Jurkat, Clone E6-1 (cell line): ENCODE results near the gene PGAP1.

Experiments
- DNase-seq: peaks from one replicate; pipeline ENCODE4 v3.0.0-alpha.2; 2011; ENCODE audit warnings: low read depth, low spot score
- H3K4me3 ChIP-seq: 2 replicates; pipeline ENCODE4 v1.5.1; 2011; ENCODE audit warnings: mild to moderate bottlenecking, low read length, control low read depth, moderate library complexity

Gene PGAP1

DNA sequence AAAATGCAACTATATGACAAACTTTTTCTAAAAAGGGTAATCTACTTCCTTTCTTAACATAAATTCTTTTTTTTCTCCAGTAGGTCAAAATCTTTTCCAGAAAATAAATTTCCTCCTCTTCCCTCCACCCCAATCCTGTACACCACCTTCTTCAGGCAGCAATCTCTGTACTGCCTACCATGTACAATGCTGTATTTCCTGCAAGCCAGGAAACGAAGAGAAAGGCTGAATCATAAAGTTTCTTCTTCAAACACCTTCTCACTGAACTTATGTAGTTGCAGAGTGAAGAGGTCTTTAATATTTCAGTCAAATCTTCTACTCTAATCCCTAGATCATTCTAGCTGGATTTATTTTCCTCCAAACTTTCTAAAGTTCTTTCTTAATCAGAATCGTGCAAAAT, 99.2 kb downstream of the PGAP1 start:
- no peak for DNase-seq
- H3K4me3 ChIP-seq, result no peak overlapping the region

DNA sequence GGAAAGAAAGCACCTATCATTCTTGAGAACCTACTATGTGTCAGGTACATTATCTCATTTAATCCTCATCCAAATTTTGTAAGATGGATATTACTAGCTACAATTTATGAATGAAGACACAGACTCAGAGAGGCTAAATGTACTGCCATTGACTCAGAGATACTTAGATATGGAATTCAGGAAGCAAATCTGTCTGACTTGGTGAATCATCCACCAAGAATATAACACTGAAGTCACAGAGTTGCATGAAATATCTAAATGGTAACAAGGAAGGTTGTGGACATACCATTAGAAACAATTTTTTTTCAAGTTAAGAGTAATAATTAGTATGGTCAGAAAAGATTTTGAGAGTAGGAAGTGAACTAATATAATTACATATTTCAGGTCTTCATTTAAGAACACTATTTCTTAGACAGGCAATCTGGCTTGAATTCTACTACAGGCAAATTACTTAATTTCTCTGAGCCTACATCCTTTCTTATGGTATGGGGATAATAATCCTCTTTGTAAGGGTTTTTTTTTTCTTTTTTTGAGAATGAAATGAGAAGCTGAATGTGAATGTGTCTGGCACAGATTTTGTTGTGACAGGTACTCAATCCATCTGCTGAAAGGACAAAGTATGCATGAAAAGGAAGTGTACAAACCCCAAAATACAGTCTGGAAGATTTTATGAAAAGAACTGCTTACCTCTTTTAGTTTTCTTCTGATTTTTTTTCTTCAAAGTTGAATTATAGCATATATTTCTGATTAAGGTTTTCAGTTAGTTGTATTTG, 102.6 kb downstream of the PGAP1 start:
- no peak for DNase-seq
- H3K4me3 ChIP-seq, result no peak overlapping the region

DNA sequence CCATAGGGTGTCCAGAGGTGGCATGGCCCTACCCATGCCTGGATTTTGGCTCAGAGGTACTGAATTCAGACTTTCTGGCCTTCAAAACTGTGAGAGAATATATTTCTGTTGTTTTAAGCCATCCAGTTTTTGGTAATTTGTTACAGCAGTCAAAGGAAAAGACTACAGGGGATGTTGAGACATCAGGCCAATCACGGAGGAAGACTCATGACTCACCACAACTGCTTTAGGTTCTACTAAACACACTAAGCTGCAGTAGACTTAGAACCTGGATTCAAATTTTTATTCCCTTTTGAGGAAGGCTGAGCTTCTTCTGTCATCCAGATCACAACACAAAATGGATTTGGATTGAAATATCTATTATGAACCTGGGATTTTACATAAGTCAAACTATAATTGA, 105.3 kb downstream of the PGAP1 start:
- DNase-seq, result no peak
- no peak overlapping the region for H3K4me3 ChIP-seq

DNA sequence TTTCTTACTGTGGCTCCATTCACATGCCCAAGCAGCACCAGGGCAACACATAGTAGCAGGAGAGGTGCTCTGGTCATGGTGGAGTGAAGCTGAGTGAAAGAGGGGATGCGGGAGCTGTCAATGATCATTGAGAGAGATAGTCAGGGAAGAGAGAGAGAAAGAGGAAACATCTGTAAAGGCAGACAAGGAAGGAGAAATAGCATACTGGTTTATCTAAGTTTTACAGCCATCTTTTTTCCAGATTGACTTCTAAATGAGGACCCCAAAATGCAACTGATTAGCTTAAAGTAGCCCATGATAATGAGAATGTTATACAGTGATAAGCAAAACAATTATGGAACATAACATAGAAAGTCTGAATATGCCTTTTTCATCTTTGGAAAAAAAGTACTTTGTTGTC, 117.2 kb downstream of the PGAP1 start, which contains the start of gene C2orf66:
Gene C2orf66, minus strand, starts transcription at position 96 of the 400 bp plus-strand sequence. Its CDS starts 19 bp downstream, at position 77.
- DNase-seq, result no peak

DNA sequence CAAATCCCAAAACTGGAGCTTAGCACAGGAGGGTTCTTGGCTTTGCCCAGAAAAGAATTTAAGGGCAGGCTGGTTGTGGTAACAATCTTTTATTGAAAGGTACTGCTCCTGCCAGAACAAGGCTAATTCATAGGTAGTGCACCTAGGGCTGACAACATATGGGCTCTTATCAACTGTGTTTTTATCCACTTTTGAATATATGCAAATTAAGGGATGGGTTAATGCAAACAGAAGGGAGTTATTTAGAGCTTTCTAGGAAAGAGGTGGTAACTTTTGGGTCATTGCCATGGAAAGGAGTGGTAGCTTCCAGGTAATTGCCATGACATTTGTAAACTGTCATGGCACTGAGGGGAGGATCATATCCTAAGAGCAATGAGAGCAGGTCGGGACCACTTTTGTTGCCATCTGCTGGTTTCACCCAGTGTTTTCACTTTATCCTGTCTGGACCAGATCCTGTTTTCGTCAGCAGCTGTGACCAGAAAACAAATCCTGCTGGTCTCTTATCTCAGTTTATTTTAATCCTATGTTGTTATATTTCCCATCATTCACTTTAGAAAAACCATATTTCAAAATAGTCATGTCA, 118.3 kb downstream of the PGAP1 start:
- no peak for DNase-seq
- no peak overlapping the region for H3K4me3 ChIP-seq

More for the DNA sequence above, 117.2 kb downstream of the PGAP1 start, which contains the start of gene C2orf66:
- H3K4me3 ChIP-seq, result no peak within 1 kb of the TSS

DNA sequence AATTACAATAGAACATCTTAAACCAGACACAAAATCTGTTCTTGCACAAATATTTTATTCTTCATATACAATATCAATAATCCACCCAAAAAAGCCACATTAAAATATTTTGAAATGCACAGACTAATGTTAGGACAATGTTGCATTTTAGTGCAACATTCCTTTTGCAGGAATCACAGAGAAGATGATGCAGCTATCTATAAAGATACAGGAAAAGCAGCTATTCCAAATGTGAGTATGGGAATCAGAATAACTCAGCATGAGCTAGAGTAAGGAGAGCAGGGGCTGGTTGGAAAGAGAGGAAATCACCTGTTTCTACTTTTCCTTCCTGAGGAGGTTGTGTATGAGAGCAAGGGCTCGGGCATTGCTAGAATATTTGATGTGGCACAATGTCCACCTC, 122.1 kb downstream of the PGAP1 start:
- no peak for DNase-seq
- H3K4me3 ChIP-seq, result no peak overlapping the region

DNA sequence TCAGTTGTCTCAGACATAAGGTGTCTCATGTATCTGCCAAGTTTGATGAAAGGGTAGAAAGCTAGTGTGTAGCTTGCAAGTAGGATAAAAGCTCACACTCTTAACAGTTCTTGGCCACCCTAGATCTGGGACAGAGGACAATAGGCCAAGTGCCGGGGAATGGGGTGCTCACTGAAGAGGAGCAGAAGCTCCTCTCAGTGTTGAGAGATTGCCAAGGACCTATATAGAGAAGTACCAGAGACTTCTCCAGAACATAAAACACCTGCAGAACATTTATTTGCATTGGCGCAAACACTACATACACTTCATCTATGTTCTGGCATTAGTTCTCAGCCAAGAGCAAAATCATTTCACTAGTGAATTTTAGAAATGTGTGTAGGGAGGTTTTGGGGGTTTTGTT, 124.1 kb downstream of the PGAP1 start:
- DNase-seq, result no peak
- no peak overlapping the region for H3K4me3 ChIP-seq

DNA sequence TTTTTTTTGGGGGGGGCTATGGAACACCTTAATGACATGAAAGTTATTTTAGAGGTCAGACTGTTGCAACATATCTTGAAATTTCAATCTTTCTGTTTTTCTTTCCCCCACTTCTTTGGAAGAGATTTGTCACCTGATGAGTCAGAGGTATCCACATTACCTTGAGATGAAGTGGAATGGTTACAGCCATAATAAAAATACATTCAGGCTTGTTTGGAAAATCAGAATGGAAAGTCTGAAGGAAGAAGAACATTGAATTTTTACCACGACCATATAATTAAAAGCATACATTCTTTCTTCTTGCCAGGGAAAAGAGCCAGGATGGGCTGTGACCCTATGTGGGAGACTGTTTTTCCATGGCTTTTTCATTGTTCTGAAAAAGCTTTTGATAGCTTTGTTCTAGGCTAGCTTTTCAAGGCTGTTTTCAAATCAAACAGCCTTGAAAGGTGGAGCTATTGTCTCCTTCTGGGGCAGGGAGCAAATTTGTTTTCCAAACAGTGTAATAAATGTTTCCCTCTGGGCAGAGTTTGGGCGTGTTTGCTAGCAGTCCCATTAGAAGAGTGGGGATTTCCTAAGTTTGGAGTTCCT, 124.7 kb downstream of the PGAP1 start:
- no peak overlapping the region for H3K4me3 ChIP-seq
- DNase-seq, result no peak

DNA sequence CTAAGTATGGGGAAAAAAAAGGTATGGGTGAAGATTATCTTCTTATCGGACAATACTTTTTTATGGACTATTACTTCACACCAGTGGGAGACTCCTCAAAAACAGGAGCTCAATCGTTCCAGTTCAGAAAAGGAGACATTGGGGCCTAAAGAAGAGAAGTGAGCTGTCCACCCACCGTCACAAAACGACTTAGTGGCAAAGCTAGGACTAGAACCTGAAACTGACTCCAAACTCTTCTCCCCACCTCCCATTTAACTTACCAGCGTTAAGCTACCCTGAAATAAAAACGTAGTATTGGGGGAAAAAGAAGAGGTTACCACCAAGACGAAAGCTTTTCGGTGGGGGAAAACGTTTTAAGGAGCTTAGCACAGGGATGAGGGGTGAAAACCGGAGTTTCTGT, 127.5 kb downstream of the PGAP1 start:
- H3K4me3 ChIP-seq, result peak overlapping the region; percentile 97
- DNase-seq, result peak; percentile 1

DNA sequence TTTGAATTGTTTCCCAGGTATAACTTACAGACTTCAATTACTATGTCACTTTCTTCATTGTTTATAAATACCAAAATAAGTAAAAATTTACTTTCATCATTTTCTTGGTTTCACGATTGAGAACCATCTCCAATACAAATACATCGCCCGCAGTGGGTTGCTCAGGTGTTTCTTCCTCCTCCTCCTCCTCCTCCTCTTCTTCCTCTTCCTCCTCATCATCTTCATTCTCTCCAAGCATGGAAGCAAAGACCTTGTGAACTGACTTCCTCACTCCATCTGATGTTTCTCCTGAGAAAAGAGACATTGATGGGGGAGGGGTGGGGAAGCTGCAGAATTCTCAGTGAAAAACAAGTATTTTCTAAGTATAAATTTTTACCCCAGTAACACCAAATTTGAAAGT, 133.6 kb downstream of the PGAP1 start:
- no peak overlapping the region for H3K4me3 ChIP-seq
- DNase-seq, result no peak

DNA sequence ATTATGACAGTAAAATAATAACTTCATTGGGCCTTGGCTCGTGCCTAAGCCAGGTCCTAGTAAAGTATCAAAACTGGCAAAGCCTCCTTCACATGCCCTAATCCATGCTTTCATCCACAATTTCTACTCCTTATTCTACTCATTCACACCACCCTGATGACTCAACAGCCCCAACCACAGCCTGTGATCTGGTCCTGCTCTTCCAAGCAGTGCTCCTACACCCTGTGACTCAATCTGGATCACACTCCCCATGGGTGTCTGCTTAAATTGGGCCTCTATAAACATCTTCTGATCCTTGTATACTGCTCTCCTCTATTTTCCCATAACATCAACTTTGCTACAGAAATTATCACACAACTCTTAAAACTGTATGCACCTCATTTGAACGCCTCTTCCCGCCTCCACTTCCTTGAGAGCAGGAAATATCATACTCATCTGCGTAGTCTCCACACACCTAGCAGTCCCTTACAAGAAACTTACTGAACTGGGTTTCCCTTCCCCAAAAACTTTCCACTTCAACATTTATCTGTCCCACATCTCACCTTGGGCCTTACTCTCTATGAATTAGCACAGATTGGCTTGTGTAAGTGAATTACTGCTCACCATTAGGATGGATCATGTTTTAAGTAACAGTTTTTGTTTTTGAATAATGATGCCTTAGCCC, 142.9 kb downstream of the PGAP1 start:
- no peak overlapping the region for H3K4me3 ChIP-seq
- DNase-seq, result no peak
